Keratinocyte (primary cell): ENCODE data around the gene MAGEA8. TPM values are rescaled to one million over a fixed set of nuclear protein-coding genes. Genes with fewer than 3 reads are reported as not detected.

Source experiments
- DNase-seq: peaks from one replicate; pipeline ENCODE4 v3.0.0-alpha.2; 2011; ENCODE audit warnings: low read depth, missing footprints, low spot score
- FAIRE-seq: peaks from 2 replicates; lab custom pipeline; 2011; peaks lifted over from hg19 to GRCh38; lab: Jason Lieb, UNC
- H2AFZ ChIP-seq: 2 replicates; pipeline ENCODE4 v1.6.0; 2012; ENCODE audit warnings: low read length, control low read depth, inconsistent platforms; ENCODE audit not compliant: control insufficient read depth
- H3K27ac ChIP-seq: 2 replicates; pipeline ENCODE4 v1.5.1; 2011; ENCODE audit warnings: low read length; ENCODE audit not compliant: control insufficient read depth, insufficient read depth
- H3K27me3 ChIP-seq: 3 replicates; pipeline ENCODE4 v1.6.0; 2011; ENCODE audit warnings: low read length; ENCODE audit not compliant: control insufficient read depth, insufficient read depth; ENCODE audit errors: extremely low read depth
- H3K36me3 ChIP-seq, 2 experiments: 2 replicates in 1 of 2; 3 replicates in 1 of 2; pipeline ENCODE4 v1.5.1; 2011; ENCODE audit warnings: low read length in 2 of 2, mild to moderate bottlenecking in 1 of 2; ENCODE audit not compliant: control insufficient read depth in 2 of 2, insufficient read depth in 2 of 2; ENCODE audit errors: extremely low read depth in 1 of 2
- H3K4me1 ChIP-seq: 3 replicates; pipeline ENCODE4 v1.5.1; 2011; ENCODE audit warnings: low read length; ENCODE audit not compliant: control insufficient read depth, insufficient read depth; ENCODE audit errors: extremely low read depth
- H3K4me2 ChIP-seq: 3 replicates; pipeline ENCODE4 v1.6.0; 2011; ENCODE audit warnings: low read depth, low read length; ENCODE audit not compliant: control insufficient read depth, insufficient read depth; ENCODE audit errors: extremely low read depth
- H3K4me3 ChIP-seq, 3 experiments: fragments of 200-600 bp in 1 of 3; sonication (generic) in 1 of 3; 2 replicates in 2 of 3; 3 replicates in 1 of 3; pipeline ENCODE4 v1.5.1; 2011 to 2016; ENCODE audit warnings: low read length in 3 of 3, mild to moderate bottlenecking in 3 of 3, control low read depth in 2 of 3, inconsistent platforms in 1 of 3, low read depth in 1 of 3, mixed read lengths in 1 of 3, mixed run types in 1 of 3, moderate library complexity in 1 of 3; ENCODE audit not compliant: control insufficient read depth in 2 of 3, insufficient read depth in 2 of 3; ENCODE audit errors: extremely low read depth in 1 of 3
- H3K79me2 ChIP-seq: 2 replicates; pipeline ENCODE4 v1.6.0; 2012; ENCODE audit warnings: low read length; ENCODE audit not compliant: control insufficient read depth, insufficient read depth
- H3K9ac ChIP-seq: 3 replicates; pipeline ENCODE4 v1.6.0; 2011; ENCODE audit warnings: low read length; ENCODE audit not compliant: control insufficient read depth, insufficient read depth; ENCODE audit errors: extremely low read depth
- H3K9me1 ChIP-seq: 3 replicates; pipeline ENCODE4 v1.6.0; 2011; ENCODE audit warnings: low read length; ENCODE audit not compliant: control insufficient read depth, insufficient read depth; ENCODE audit errors: extremely low read depth
- H3K9me3 ChIP-seq: 2 replicates; pipeline ENCODE4 v1.5.1; 2012; ENCODE audit warnings: low read depth, low read length; ENCODE audit not compliant: control insufficient read depth
- H4K20me1 ChIP-seq: 3 replicates; pipeline ENCODE4 v1.6.0; 2011; ENCODE audit warnings: low read length; ENCODE audit not compliant: control insufficient read depth, insufficient read depth; ENCODE audit errors: extremely low read depth
- EZH2 ChIP-seq: IDR thresholded peaks from one replicate; pipeline ENCODE4 v1.6.1; 2012; ENCODE audit warnings: inconsistent platforms, mild to moderate bottlenecking, low read length, moderate library complexity
- dilution Hi-C: fragments of 300-500 bp; cut with MboI; formaldehyde crosslinking; loops from one replicate; pipeline ENCODE4 v1.7.0; 2020; ENCODE audit warnings: low sequenced_read_pairs; ENCODE audit not compliant: extremely low pct_ligation_motif_present
- polyA plus RNA-seq, 5 experiments: library from polyadenylated mRNA; depleted of rRNA in 3 of 5; stranded (reverse) in 3 of 5; stranded (forward) in 1 of 5; unstranded in 1 of 5; fragments of >200 nt; gene quantifications; 1 replicate in 1 of 5; 2 replicates in 3 of 5; 3 replicates in 1 of 5; pipeline versions ENCODE4 v1.2.1 to v1.2.3, GENCODE V29; 2011 to 2012; ENCODE audit warnings: missing spikeins in 2 of 5, low read depth in 1 of 5, low replicate concordance in 1 of 5
- TF ChIP-seq, protein P1 (sequence below), 3 experiments: IDR thresholded peaks in 1 of 3; conservative IDR thresholded peaks in 1 of 3; optimal IDR thresholded peaks in 1 of 3; 2 replicates in 2 of 3; 3 replicates in 1 of 3; pipeline versions ENCODE3 to v1.5.1; 2011; ENCODE audit warnings: low read length in 3 of 3, mild to moderate bottlenecking in 3 of 3, moderate library complexity in 2 of 3, control low read depth in 1 of 3, inconsistent platforms in 1 of 3; ENCODE audit not compliant: insufficient read depth in 2 of 3; ENCODE audit errors: extremely low read depth in 1 of 3

MAGEA8 gene
- polyA plus RNA-seq, 1 donor (not counting 4 experiments of a cell fraction or from before 2014, with no cell fraction given): not detected

DNA sequence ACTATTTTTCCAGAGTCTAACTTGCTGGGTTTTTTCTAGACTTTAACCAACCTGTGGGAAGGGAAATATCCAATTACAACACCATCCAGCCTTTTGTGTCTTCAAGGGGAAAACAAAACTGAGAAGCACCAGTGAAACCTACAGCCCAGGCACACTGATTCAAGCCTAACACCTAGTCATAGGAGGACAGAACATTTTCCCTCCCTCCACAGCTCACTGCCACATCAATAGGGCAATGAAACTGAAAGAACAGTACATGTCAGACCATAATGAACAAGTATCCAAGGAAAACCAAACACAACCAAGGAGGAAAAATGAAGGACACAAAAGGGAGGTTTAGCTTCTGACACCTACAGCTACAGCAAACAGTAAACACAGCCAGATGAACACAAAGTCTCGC lies 17.6 kb downstream of the MAGEA8 start:
- Histone ChIP-seq H3K4me3 (no peak overlapping the region), H3K79me2 (no peaks in the 10 kb centered on the region), H2AFZ (no peak overlapping the region), H3K27ac (no peak overlapping the region), H3K4me1 (no peaks in the 10 kb centered on the region), H3K4me2 (no peak overlapping the region), H3K36me3 (no peaks in the 10 kb centered on the region), H3K27me3 (no peaks in the 10 kb centered on the region), H3K9me3 (no peaks in the 10 kb centered on the region), H3K9ac (no peak overlapping the region), H3K9me1 (no peaks in the 10 kb centered on the region), H4K20me1 (no peaks in the 10 kb centered on the region)
- no peak for DNase-seq
- FAIRE-seq: no peak
- no peak for TF ChIP-seq EZH2
- TF ChIP-seq, protein P1, sequence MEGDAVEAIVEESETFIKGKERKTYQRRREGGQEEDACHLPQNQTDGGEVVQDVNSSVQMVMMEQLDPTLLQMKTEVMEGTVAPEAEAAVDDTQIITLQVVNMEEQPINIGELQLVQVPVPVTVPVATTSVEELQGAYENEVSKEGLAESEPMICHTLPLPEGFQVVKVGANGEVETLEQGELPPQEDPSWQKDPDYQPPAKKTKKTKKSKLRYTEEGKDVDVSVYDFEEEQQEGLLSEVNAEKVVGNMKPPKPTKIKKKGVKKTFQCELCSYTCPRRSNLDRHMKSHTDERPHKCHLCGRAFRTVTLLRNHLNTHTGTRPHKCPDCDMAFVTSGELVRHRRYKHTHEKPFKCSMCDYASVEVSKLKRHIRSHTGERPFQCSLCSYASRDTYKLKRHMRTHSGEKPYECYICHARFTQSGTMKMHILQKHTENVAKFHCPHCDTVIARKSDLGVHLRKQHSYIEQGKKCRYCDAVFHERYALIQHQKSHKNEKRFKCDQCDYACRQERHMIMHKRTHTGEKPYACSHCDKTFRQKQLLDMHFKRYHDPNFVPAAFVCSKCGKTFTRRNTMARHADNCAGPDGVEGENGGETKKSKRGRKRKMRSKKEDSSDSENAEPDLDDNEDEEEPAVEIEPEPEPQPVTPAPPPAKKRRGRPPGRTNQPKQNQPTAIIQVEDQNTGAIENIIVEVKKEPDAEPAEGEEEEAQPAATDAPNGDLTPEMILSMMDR (optimal IDR thresholded peaks at IDR 0.05 in 1 of 3, IDR thresholded peaks at IDR 0.05 in 1 of 3, conservative IDR thresholded peaks at IDR 0.05 in 1 of 3; ENCODE audit: extremely low read depth in 1 of 3, insufficient read depth in 2 of 3, low read length in 3 of 3): no peak
- dilution Hi-C loops: no loop called here

DNA sequence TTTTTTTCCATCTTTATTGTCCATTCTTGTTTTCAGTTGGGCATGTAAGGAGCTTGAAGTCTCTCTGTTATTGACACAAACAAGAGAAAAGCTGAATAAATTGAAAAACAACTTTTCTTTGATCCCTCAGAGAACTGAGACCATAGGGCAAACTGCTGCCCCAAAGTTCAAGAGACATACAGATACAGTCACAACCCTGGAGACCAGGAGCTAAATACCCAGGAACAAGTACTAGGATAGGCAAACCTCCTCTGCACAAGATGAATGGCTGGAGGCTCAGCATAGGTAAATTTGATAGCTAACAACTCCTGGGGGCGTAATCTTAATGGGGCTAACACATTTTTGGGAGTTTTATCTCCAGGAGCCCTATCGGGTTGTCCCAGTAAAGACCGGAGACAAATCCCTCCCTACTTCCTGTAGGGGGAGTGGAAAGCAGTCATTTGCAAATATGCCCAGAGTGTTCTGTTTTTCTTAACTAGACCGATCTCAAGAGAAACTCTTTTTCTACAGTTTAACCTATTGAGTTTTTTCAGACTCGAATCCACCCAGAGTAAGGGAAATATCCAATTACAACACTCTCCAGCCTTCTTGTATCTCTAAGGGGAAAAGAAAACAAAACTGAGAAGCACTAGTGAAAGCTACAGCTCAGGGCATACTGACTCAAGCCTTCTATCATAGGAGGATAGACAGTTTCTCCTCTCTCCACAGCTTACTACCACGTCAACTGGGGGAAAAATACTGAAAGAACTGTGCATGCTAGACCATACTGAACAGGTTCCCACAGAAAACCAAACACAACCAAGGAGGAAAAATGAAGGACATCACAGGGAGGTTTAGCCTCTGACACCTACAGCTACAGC lies 23.1 kb downstream of the MAGEA8 start:
- H3K79me2 ChIP-seq: no peaks in the 10 kb centered on the region
- no peaks in the 10 kb centered on the region for H4K20me1 ChIP-seq
- no peaks in the 10 kb centered on the region for H3K9me3 ChIP-seq
- peak overlapping the region; percentile 72 for H2AFZ ChIP-seq
- no peaks in the 10 kb centered on the region for H3K9me1 ChIP-seq
- dilution Hi-C loops: no loop called here
- no peak for DNase-seq
- H3K27ac ChIP-seq: no peak overlapping the region
- H3K4me3 ChIP-seq: no peak overlapping the region
- FAIRE-seq: no peak
- TF ChIP-seq EZH2: no peak
- TF ChIP-seq, protein P1 (optimal IDR thresholded peaks at IDR 0.05 in 1 of 3, IDR thresholded peaks at IDR 0.05 in 1 of 3, conservative IDR thresholded peaks at IDR 0.05 in 1 of 3; ENCODE audit: extremely low read depth in 1 of 3, insufficient read depth in 2 of 3, low read length in 3 of 3): peak in 1 of 3 experiments; percentile 6
- no peaks in the 10 kb centered on the region for H3K27me3 ChIP-seq
- H3K9ac ChIP-seq: no peak overlapping the region
- no peaks in the 10 kb centered on the region for H3K4me1 ChIP-seq
- H3K36me3 ChIP-seq: no peaks in the 10 kb centered on the region
- H3K4me2 ChIP-seq: peak overlapping the region; percentile 46
